Breast epithelium (tissue), 4 donors: Measurements from ENCODE around the gene RABEPK. TPM values are rescaled to one million over a fixed set of nuclear protein-coding genes. Genes with fewer than 3 reads are reported as not detected.

Source experiments
- DNase-seq, 2 donors: peaks; one replicate each; pipeline ENCODE4 v3.0.0-alpha.2; 2019; ENCODE audit warnings: low spot score in 2 of 2
- H3K27ac ChIP-seq, 2 donors: fragments of 200-600 bp; sonication (generic) in 1 of 2; one replicate each; pipeline ENCODE4 v1.5.1; 2016 to 2019; ENCODE audit warnings: mild to moderate bottlenecking in 1 of 2
- H3K27me3 ChIP-seq, 2 donors: fragments of 200-600 bp; sonication (generic) in 1 of 2; one replicate each; pipeline versions ENCODE4 v1.5.1 to v1.6.0; 2017 to 2019; ENCODE audit warnings: control low read depth in 1 of 2, mild to moderate bottlenecking in 1 of 2
- H3K36me3 ChIP-seq: fragments of 200-600 bp; one replicate; pipeline ENCODE4 v1.5.1; 2019
- H3K4me1 ChIP-seq, 2 donors: fragments of 200-600 bp; sonication (generic); one replicate each; pipeline ENCODE4 v1.5.1; 2016 to 2019; ENCODE audit warnings: control low read depth in 1 of 2
- H3K4me3 ChIP-seq, 3 donors: fragments of 200-600 bp; sonication (generic); 1 replicate in 2 of 3; 2 replicates in 1 of 3; pipeline ENCODE4 v1.5.1; 2016 to 2019; ENCODE audit warnings: mild to moderate bottlenecking in 3 of 3, moderate library complexity in 2 of 3
- H3K9me3 ChIP-seq, 2 donors: fragments of 200-600 bp; sonication (generic) in 1 of 2; one replicate each; pipeline ENCODE4 v1.5.1; 2016 to 2019; ENCODE audit warnings: control low read depth in 1 of 2
- CTCF ChIP-seq, 3 donors: fragments of 450-650 bp; IDR thresholded peaks; one replicate each; pipeline ENCODE4 v1.5.1; 2016 to 2017; ENCODE audit warnings: antibody characterized with exemption in 3 of 3, mild to moderate bottlenecking in 3 of 3, moderate library complexity in 3 of 3
- POLR2A ChIP-seq: fragments of 450-650 bp; IDR thresholded peaks from one replicate; pipeline ENCODE4 v1.6.1; 2016; ENCODE audit warnings: antibody characterized with exemption, mild to moderate bottlenecking, moderate library complexity
- POLR2AphosphoS5 ChIP-seq, 3 donors: sonication (generic); formaldehyde crosslinking; IDR thresholded peaks; one replicate each; pipeline ENCODE4 v1.6.1; 2017; ENCODE audit warnings: antibody characterized with exemption in 3 of 3
- intact Hi-C: fragments of 100-400 bp; cut with DNase I; formaldehyde crosslinking; loops from one replicate; pipeline ENCODE4 v1.15.1; 2023; ENCODE audit warnings: low total_unique reads
- total RNA-seq, 3 donors: library from RNA; depleted of rRNA; stranded (reverse); fragments of >200 nt; gene quantifications; one replicate each; pipeline ENCODE4 v1.1.0, GENCODE V29; 2016

The RABEPK gene
- total RNA-seq, 3 donors from 2014 or later, result 14.0 to 25.6 (median 17.9) TPM

DNA sequence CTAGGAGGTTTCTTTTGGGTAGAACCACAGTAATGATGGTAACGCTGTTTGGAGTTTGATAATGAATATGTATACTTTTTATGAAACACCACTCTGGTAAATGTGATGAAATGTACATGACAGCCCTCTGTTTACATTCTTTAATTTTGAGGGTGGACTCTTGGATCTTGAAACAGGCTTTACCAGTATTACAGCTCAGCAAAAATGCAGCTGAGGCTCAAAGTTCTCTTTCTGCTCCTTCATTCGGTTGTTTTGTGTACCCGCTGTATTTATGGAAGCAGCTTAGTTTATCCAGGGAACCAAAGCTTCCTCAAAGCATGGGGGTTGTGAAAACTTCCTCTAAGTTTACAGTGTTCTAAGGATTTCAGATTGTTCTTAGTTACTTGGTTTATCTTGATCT is 72.4 kb downstream of the RABEPK start:
- H3K36me3 ChIP-seq, result no peaks in the 10 kb centered on the region
- TF ChIP-seq POLR2AphosphoS5 (IDR thresholded peaks at IDR 0.05) (no peak), POLR2A (no peak), CTCF (IDR thresholded peaks at IDR 0.05) (no peak)
- peak overlapping the region in 1 of 2 donors; percentile 19 for H3K27ac ChIP-seq
- no peaks in the 10 kb centered on the region for H3K9me3 ChIP-seq
- H3K4me1 ChIP-seq, result no peaks in the 10 kb centered on the region
- intact Hi-C loops, result no loop called here
- H3K27me3 ChIP-seq, result no peaks in the 10 kb centered on the region
- no peak overlapping the region for H3K4me3 ChIP-seq
- no peak for DNase-seq

DNA sequence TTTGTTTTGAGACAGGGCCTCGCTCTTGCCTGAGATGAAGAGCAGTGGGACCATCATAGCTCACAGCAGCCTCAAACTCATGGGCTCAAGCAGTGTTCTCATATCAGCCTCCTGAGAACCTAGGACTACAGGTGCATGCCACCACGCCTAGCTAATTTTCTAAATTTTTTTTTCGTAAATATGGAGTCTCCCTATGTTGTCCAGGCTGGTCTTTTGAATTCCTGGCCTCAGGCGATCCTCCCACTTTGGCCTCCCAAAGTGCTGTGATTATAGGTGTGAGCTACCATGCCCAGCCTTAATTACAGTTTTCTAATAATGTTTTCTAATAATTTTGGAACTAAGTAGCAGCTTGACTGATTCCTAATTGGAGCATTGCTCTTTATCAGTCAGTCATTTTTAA is 76.4 kb downstream of the RABEPK start:
- Histone ChIP-seq H3K36me3 (no peaks in the 10 kb centered on the region), H3K27me3 (no peaks in the 10 kb centered on the region), H3K4me3 (no peak overlapping the region), H3K4me1 (no peaks in the 10 kb centered on the region), H3K9me3 (no peaks in the 10 kb centered on the region), H3K27ac (no peak overlapping the region)
- intact Hi-C loops, result no loop called here
- TF ChIP-seq POLR2AphosphoS5 (IDR thresholded peaks at IDR 0.05), result no peak
- TF ChIP-seq CTCF (IDR thresholded peaks at IDR 0.05), result no peak
- no peak for TF ChIP-seq POLR2A
- no peak for DNase-seq

DNA sequence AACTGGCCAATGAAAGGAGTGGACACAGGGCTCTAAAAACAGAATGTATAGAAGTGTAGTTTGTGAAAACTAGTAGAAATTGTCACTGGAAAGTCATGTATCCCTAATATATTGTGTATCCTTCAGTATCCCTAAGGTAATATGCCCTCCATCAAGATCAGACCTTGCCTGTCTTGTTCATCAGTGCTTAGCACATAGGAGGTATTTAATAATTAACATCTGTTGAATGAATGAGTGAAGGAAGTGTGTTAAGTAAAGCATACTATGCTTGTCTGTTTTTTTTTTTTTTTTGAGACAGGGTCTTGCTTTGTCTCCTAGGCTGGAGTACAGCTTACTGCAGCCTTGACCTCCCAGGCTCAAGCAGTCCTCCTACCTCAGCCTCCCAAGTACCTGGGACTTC is 77.1 kb downstream of the RABEPK start:
- Histone ChIP-seq H3K36me3 (no peaks in the 10 kb centered on the region), H3K9me3 (no peaks in the 10 kb centered on the region), H3K4me1 (no peaks in the 10 kb centered on the region), H3K4me3 (no peak overlapping the region), H3K27ac (no peak overlapping the region), H3K27me3 (no peaks in the 10 kb centered on the region)
- DNase-seq, result no peak
- no peak for TF ChIP-seq POLR2AphosphoS5 (IDR thresholded peaks at IDR 0.05)
- TF ChIP-seq CTCF (IDR thresholded peaks at IDR 0.05), result no peak
- intact Hi-C loops, result no loop called here

- TF ChIP-seq CTCF (IDR thresholded peaks at IDR 0.05) (no peak), POLR2A (no peak), POLR2AphosphoS5 (IDR thresholded peaks at IDR 0.05) (no peak)
- H3K27ac ChIP-seq, result no peak overlapping the region
- intact Hi-C loops, result no loop called here
- no peaks in the 10 kb centered on the region for H3K27me3 ChIP-seq
- DNase-seq, result no peak
- no peak overlapping the region for H3K4me3 ChIP-seq
- no peaks in the 10 kb centered on the region for H3K36me3 ChIP-seq
- no peaks in the 10 kb centered on the region for H3K9me3 ChIP-seq
- H3K4me1 ChIP-seq, result no peaks in the 10 kb centered on the region
These were observed 80.6 kb downstream of the RABEPK start for GRCh38 chr9:125280945-125281344.

Other genes with a start within 250 kb of the RABEPK start
- 10 to 100 TPM in 2 of 3 donors, 1 to 10 TPM in 1; 9.3 to 12.9 (median 11.5) TPM for gene SCAI, start 57.0 kb upstream of the RABEPK start, total RNA-seq
- gene PPP6C, start 10.7 kb upstream of the RABEPK start, total RNA-seq, result 10 to 100 TPM; 34.4 to 50.2 (median 42.1) TPM
- gene HSPA5, start 40.8 kb downstream of the RABEPK start, total RNA-seq, result 100 to 1,000 TPM in 1 of 3 donors, 10 to 100 TPM in 2; 91.9 to 125 (median 95.1) TPM
- 10 to 100 TPM; 49.3 to 77.0 (median 72.7) TPM for gene GAPVD1, start 61.3 kb downstream of the RABEPK start, total RNA-seq